Stomach smooth muscle (tissue), 2 donors: ENCODE results near the gene C1R.
A peak's percentile ranks its signal among the peaks of the same experiment; 100 is the strongest.

Experiments
- H3K27ac ChIP-seq: one replicate; pipeline ENCODE4 v1.7.0; 2013; ENCODE audit warnings: mild to moderate bottlenecking, low read length, inconsistent platforms
- H3K27me3 ChIP-seq, 2 donors: one replicate each; pipeline ENCODE4 v1.7.0; 2013; ENCODE audit warnings: low read length in 2 of 2; ENCODE audit not compliant: insufficient read depth in 2 of 2, control insufficient read depth in 1 of 2
- H3K36me3 ChIP-seq, 2 donors: one replicate each; pipeline ENCODE4 v1.7.0; 2013; ENCODE audit warnings: low read length in 2 of 2; ENCODE audit not compliant: control insufficient read depth in 2 of 2, insufficient read depth in 2 of 2
- H3K4me1 ChIP-seq: one replicate; pipeline ENCODE4 v1.7.0; 2013; ENCODE audit warnings: low read length; ENCODE audit not compliant: control insufficient read depth, insufficient read depth
- H3K4me3 ChIP-seq, 2 donors: one replicate each; pipeline ENCODE4 v1.7.0; 2013; ENCODE audit warnings: low read length in 2 of 2
- H3K9ac ChIP-seq, 2 donors: one replicate each; pipeline ENCODE4 v1.7.0; 2013; ENCODE audit warnings: low read length in 2 of 2, mild to moderate bottlenecking in 1 of 2
- H3K9me3 ChIP-seq, 2 donors: one replicate each; pipeline ENCODE4 v1.7.0; 2013; ENCODE audit warnings: low read length in 2 of 2; ENCODE audit not compliant: control insufficient read depth in 2 of 2
- donor health status: healthy.
- donor health status: Pancreatic carcinoma.

Gene C1R

DNA sequence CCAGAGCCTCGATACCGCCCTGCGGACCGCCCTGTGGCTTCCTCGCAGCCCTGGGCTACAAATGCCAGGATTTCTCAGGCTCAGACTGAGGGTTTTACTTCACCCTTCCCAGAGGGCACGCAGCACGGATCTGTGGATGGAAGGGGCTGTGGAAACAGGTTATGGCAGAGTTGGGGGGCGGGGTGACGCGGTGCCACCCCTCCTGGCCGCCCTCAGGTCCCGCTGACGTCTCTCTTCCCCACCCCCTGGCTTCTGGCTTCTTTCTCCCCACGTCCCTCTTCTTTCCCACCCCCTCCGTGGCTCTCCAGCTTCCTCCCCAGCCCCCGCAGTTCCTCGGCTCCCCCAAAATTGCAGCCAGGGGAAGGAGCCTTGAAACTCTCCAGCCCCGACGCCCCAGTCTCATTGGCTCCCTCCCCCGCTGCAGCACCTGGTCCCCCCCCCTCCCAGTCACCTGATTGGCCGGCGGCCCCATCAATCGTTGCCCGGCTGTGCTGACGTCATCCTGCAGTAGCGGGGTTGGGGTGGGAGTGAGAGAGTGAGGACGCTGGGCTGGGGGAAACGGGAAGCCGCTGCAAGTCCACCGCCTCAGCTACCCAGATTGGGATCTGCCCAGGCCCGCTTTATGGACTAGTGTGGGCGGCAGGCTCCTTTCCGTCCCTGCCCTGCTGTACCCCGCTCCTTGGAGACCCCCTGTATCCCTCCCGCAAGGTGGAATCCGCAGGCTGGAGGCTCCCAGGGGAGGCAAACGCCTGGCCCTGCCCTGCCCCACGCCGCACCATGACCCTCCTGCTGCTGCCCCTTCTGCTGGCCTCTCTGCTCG is 37.8 kb upstream of the C1R start, which contains the start of gene CLSTN3:
CLSTN3 (plus strand) TSS at position 500 of the 820 bp plus-strand sequence; CDS start at position 778, 278 bp downstream.
- Histone ChIP-seq H3K9me3 (no peaks in the 10 kb centered on the region), H3K27ac (peak within 1 kb of the TSS; percentile 46), H3K4me3 (peak within 1 kb of the TSS; percentile 86), H3K36me3 (peaks cover 2 to 3% of the 10 kb centered on the region in 2 donors), H3K27me3 (no peaks in the 10 kb centered on the region), H3K9ac (peak within 1 kb of the TSS; percentile 75), H3K4me1 (peaks cover 23% of the 10 kb centered on the region)

- no peaks in the 10 kb centered on the region for H3K9me3 ChIP-seq
Observed at GRCh38 chr12:7129287-7129871, 37.1 kb upstream of the C1R start.

DNA sequence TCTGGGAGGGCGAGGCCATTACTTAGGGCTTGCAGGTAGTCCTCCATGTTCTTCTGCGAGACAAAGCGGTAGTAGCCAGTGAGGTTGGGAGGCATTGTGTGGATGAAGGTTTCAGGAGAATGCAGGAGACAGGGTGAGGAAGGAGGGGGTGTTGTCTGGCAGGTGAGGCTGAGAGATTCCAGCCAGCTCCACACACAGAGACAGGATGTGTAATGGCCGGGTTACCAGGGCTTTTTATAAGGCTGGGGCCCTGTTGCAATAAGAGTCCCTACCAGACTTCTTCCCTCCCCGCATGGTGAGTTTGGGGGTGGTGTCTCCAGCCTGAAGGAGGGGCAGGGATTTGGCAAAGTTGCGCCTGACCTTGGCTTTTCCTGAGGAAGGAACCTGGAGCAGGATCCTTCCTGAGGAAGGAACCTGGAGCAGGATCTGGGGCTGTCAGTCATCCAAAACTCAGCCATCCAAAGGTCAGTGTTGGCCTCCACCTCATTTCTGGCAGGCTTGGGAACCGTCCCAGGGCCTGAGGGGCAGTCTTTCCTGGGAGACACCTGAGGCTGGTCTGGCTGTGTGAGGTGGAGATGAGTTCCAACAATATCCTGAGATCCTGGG is 36.5 kb upstream of the C1R start, which contains the start of gene RBP5:
RBP5 (minus strand) TSS at position 209 of the 606 bp plus-strand sequence; CDS start at position 95, 114 bp downstream.
- Histone ChIP-seq H3K4me1 (peaks cover 24% of the 10 kb centered on the region), H3K27ac (peak within 1 kb of the TSS; percentile 46), H3K9me3 (no peaks in the 10 kb centered on the region), H3K4me3 (peak within 1 kb of the TSS; percentile 86), H3K9ac (peak within 1 kb of the TSS; percentile 75), H3K36me3 (no peaks in the 10 kb centered on the region), H3K27me3 (no peaks in the 10 kb centered on the region)

More at GRCh38 chr12:7129287-7129871, 37.1 kb upstream of the C1R start:
- H3K4me3 ChIP-seq, result peak overlapping the region; percentile 86
- peak overlapping the region; percentile 75 for H3K9ac ChIP-seq
- H3K27ac ChIP-seq, result peak overlapping the region; percentile 46
- H3K36me3 ChIP-seq, result no peaks in the 10 kb centered on the region
- no peaks in the 10 kb centered on the region for H3K27me3 ChIP-seq
- H3K4me1 ChIP-seq, result peaks cover 23% of the 10 kb centered on the region

DNA sequence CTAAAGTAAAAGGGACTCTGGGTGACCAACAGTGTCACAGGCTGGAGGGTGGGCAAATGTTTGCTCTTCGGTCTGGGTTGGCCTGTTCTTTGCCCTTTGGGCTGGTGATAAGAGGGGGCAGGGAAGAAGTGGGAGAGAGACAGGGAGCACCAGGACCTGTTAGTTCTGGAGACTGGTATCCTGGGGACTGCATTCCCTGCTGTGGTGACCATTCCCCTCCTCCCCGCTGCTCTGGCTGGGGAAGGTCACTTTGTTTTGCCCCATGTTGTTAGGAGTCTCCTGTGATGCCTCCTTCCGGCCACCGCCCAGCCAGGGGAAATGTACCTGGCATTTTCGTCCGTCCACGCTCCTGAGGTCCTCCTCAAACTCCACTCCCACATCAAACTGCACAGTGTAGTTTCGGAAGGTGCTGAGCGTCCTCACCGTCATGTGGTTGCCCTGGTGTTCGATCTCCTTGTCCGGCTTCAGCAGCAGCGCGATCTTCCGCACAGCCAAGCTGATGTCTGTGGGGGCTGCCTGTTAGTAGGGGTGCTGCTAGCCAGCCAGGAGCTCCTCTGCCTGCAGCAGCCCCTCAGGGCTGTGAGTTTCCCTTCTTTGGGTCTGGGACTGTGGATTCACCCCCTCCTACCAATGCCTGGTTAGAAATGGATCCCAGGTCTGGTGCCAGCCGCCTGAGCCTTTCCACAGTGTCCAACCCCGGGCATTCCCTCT is 35.8 kb upstream of the C1R start:
- H3K27me3 ChIP-seq, result no peaks in the 10 kb centered on the region
- H3K9ac ChIP-seq, result no peak overlapping the region
- no peaks in the 10 kb centered on the region for H3K9me3 ChIP-seq
- H3K4me3 ChIP-seq, result peak overlapping the region in 1 of 2 donors; percentile 57
- peaks cover 27% of the 10 kb centered on the region for H3K4me1 ChIP-seq
- H3K27ac ChIP-seq, result no peak overlapping the region
- H3K36me3 ChIP-seq, result no peaks in the 10 kb centered on the region

DNA sequence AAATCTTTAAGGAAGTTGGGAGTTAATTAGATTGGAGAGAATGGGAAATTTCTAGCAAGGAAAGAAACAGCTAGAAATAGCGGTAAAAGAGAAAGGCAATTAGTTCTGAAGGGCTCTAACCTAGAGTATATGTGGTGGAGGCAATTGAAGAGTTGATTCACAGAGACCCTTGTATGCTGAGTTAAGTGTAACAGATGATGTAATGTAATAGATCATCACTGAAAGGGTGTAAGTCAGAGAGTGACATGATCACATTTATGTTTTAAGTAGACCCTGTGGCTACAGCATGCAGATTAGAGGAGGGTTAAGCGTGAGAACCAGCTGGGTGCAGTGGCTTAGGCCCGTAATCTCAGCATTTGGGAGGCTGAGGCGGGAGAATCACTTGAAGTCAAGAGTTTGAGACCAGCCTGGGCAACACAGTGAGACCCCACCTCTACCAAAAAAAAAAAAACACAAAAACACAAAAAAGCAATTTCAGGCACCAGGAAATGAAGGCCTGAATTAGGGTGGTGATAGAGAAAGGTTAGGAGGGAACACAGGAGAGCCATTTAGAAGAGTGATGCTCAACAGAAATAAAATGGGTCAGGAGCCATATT is 33.5 kb upstream of the C1R start:
- Histone ChIP-seq H3K27ac (no peak overlapping the region), H3K27me3 (no peaks in the 10 kb centered on the region), H3K4me3 (no peak overlapping the region), H3K4me1 (peaks cover 21% of the 10 kb centered on the region), H3K9ac (no peak overlapping the region), H3K36me3 (no peaks in the 10 kb centered on the region), H3K9me3 (no peaks in the 10 kb centered on the region)

- no peaks in the 10 kb centered on the region for H3K9me3 ChIP-seq
- peaks cover 8% of the 10 kb centered on the region for H3K4me1 ChIP-seq
- no peak overlapping the region for H3K27ac ChIP-seq
- H3K36me3 ChIP-seq, result no peaks in the 10 kb centered on the region
- no peak overlapping the region for H3K4me3 ChIP-seq
- no peaks in the 10 kb centered on the region for H3K27me3 ChIP-seq
- no peak overlapping the region for H3K9ac ChIP-seq
Observed at GRCh38 chr12:7123806-7124522, 31.7 kb upstream of the C1R start.

DNA sequence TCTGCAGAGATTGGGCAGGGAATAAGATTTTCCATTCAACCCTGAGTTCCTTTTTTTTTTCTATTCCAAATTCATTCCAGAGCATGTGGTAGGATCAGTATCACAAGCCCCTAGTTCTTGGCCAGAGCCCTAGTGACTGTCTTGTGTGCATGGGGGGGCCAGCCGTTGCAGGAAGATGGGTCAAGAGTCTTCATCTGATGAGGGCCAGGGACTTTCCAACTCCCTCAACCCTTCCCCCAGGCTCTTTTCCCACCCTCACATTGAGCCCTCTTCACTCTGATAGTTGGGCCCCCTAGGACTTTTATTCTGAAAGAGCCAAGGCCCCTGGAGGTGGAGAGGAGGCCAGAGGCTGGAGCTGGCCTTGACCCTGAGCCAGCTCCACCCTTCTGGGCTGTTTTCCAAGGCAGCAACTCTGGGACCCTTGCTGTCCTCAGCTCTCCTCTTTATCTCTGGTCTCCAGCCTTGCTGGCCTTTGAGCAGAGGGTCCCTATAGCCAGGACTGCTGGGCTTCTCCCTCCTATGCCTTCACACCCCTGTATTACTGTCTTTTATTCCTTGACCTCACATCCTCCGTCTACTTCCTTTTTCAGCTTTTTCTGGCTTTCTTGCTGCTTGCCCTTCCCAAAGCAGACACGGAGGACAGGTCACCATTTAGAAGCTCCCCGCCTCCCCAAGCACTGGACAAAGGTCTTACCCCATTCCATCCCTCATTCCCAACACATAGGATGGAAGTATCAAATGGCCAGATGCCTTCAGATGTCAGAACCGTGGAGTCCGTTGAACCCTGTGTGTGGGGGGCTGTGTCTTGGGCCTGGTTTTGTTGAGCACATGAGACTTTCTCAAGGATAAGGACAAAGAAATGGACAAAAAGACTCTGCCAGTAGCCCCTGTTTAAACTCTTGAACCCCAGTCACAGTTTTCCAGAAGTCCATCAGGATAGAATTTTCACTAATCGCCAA is 30.8 kb upstream of the C1R start:
- Histone ChIP-seq H3K9ac (no peak overlapping the region), H3K9me3 (no peaks in the 10 kb centered on the region), H3K27ac (no peak overlapping the region), H3K4me3 (no peak overlapping the region), H3K36me3 (peaks cover 0 to 2% of the 10 kb centered on the region in 2 donors), H3K4me1 (peaks cover 6% of the 10 kb centered on the region), H3K27me3 (no peaks in the 10 kb centered on the region)

GRCh38 chr12:7121324-7121723 is 29.1 kb upstream of the C1R start:
- no peaks in the 10 kb centered on the region for H3K27me3 ChIP-seq
- H3K36me3 ChIP-seq, result peaks cover 0 to 2% of the 10 kb centered on the region in 2 donors
- H3K9me3 ChIP-seq, result no peaks in the 10 kb centered on the region
- no peak overlapping the region for H3K27ac ChIP-seq
- H3K4me1 ChIP-seq, result peaks cover 6% of the 10 kb centered on the region
- no peak overlapping the region for H3K4me3 ChIP-seq
- H3K9ac ChIP-seq, result no peak overlapping the region

- Histone ChIP-seq H3K36me3 (peaks cover 0 to 9% of the 10 kb centered on the region in 2 donors), H3K4me1 (peaks cover 6% of the 10 kb centered on the region), H3K27ac (no peak overlapping the region), H3K27me3 (no peaks in the 10 kb centered on the region), H3K9ac (no peak overlapping the region), H3K4me3 (no peak overlapping the region), H3K9me3 (no peaks in the 10 kb centered on the region)
Observed at GRCh38 chr12:7120166-7120565, 27.9 kb upstream of the C1R start.
